ENCODE results near the gene PKHD1.

The PKHD1 gene

DNA sequence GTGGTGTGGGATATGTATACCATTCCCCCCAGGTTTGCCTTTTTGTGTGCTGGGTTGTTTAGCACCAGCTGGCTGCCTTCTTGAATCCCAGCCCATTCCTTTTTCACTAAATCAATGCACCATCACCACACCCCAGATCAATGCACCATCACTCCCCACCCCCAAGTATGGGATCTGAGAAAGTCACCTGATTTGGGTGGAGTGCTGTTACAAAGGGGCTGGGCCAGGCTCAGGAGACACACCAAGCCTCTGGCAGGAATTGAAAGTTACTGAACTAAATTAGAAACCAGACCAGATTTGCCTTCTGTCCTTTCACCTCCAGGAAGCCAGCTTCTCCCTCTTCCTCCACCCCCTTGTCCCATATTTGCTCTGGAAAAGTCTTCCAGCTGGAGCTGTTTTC, 19.6 kb upstream of the PKHD1 start:
- no peaks in the 10 kb centered on the region for H3K4me1 ChIP-seq (ENCODE audit: control insufficient read depth in 2 of 2, insufficient read depth in 2 of 2, low read length in 2 of 2)
- no peak overlapping the region for H3K4me3 ChIP-seq (ENCODE audit: low read length in 2 of 2)
- peaks cover 3 to 5% of the 10 kb centered on the region in 2 donors for H3K27me3 ChIP-seq (ENCODE audit: control insufficient read depth in 2 of 2, insufficient read depth in 2 of 2, low read length in 2 of 2)
- H3K27ac ChIP-seq (ENCODE audit: low read depth in 2 of 2, low read length in 2 of 2): no peak overlapping the region
- no peak overlapping the region for H3K9ac ChIP-seq (ENCODE audit: low read depth in 1 of 2, low read length in 2 of 2)
- no peaks in the 10 kb centered on the region for H3K36me3 ChIP-seq (ENCODE audit: control insufficient read depth in 2 of 2, insufficient read depth in 2 of 2, low read length in 2 of 2)
- no peaks in the 10 kb centered on the region for H3K9me3 ChIP-seq (ENCODE audit: control insufficient read depth in 2 of 2, low read length in 2 of 2)

DNA sequence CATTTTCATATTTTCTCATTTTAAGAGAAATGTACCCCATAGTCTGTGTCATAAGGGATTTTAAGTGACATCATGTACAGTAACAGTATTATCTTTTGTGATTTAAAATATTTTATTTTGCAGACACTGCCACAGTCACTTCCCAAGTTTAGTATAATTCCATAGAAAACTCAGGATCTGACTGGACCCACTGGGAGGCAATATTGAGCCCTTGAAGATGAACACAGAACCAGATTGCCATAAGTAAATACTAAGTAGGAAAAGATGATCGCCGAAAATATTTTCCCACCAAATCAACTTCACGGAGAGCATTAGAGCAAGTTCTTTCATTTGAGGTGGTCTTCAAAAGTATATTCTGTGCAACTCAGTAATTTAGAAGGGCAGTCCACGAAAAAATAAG, 17.6 kb upstream of the PKHD1 start:
- H3K4me1 ChIP-seq (ENCODE audit: control insufficient read depth in 2 of 2, insufficient read depth in 2 of 2, low read length in 2 of 2): no peaks in the 10 kb centered on the region
- no peak overlapping the region for H3K27ac ChIP-seq (ENCODE audit: low read depth in 2 of 2, low read length in 2 of 2)
- H3K4me3 ChIP-seq (ENCODE audit: low read length in 2 of 2): no peak overlapping the region
- no peaks in the 10 kb centered on the region for H3K9me3 ChIP-seq (ENCODE audit: control insufficient read depth in 2 of 2, low read length in 2 of 2)
- H3K9ac ChIP-seq (ENCODE audit: low read depth in 1 of 2, low read length in 2 of 2): no peak overlapping the region
- no peaks in the 10 kb centered on the region for H3K36me3 ChIP-seq (ENCODE audit: control insufficient read depth in 2 of 2, insufficient read depth in 2 of 2, low read length in 2 of 2)
- H3K27me3 ChIP-seq (ENCODE audit: control insufficient read depth in 2 of 2, insufficient read depth in 2 of 2, low read length in 2 of 2): peaks cover 3 to 12% of the 10 kb centered on the region in 2 donors

DNA sequence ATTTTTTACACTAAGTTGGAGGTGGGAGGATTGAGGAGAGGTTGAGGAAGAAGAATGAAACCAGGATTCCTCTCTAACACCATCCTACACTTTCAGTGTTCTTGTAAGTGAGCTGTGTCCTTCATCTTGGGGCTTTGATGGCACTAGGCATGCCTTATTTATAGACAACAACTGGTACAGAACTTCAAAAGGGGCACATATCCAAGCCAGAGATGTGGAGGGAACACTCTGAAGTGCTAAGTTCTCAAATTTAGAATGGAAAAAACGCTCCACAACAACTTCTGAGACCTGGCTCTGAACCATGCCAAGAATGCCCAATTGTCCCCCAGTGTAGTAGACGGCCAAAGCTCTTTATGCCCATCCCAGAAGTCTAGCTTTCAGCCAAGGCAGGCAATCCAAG, 16.2 kb upstream of the PKHD1 start:
- Histone ChIP-seq H3K36me3 (ENCODE audit: control insufficient read depth in 2 of 2, insufficient read depth in 2 of 2, low read length in 2 of 2) (no peaks in the 10 kb centered on the region), H3K9ac (ENCODE audit: low read depth in 1 of 2, low read length in 2 of 2) (no peak overlapping the region), H3K4me3 (ENCODE audit: low read length in 2 of 2) (no peak overlapping the region), H3K4me1 (ENCODE audit: control insufficient read depth in 2 of 2, insufficient read depth in 2 of 2, low read length in 2 of 2) (no peaks in the 10 kb centered on the region), H3K27me3 (ENCODE audit: control insufficient read depth in 2 of 2, insufficient read depth in 2 of 2, low read length in 2 of 2) (peaks cover 3 to 13% of the 10 kb centered on the region in 2 donors), H3K27ac (ENCODE audit: low read depth in 2 of 2, low read length in 2 of 2) (no peak overlapping the region), H3K9me3 (ENCODE audit: control insufficient read depth in 2 of 2, low read length in 2 of 2) (no peaks in the 10 kb centered on the region)

DNA sequence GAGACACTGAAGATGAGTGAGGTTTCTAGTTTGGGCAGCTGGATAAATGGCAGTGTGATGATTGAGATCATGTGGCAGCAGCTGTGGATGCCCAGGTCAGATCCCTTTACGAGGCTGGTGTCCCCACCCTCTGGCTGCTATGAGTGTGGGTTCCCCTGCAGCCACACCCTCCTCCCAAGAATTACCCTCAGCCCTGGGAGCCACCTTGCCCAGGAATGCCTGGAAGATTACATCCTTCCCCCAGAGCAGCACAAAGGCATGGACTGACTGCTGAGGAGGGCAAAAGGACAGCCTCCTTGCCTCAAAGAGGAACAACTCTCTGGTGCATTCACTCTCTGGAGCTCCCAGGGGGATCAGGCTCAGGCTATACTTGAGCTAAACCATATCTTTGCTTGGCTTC, 15.0 kb upstream of the PKHD1 start:
- Histone ChIP-seq H3K36me3 (ENCODE audit: control insufficient read depth in 2 of 2, insufficient read depth in 2 of 2, low read length in 2 of 2) (no peaks in the 10 kb centered on the region), H3K4me3 (ENCODE audit: low read length in 2 of 2) (no peak overlapping the region), H3K9me3 (ENCODE audit: control insufficient read depth in 2 of 2, low read length in 2 of 2) (no peaks in the 10 kb centered on the region), H3K27ac (ENCODE audit: low read depth in 2 of 2, low read length in 2 of 2) (no peak overlapping the region), H3K27me3 (ENCODE audit: control insufficient read depth in 2 of 2, insufficient read depth in 2 of 2, low read length in 2 of 2) (peaks cover 3 to 13% of the 10 kb centered on the region in 2 donors), H3K4me1 (ENCODE audit: control insufficient read depth in 2 of 2, insufficient read depth in 2 of 2, low read length in 2 of 2) (no peaks in the 10 kb centered on the region), H3K9ac (ENCODE audit: low read depth in 1 of 2, low read length in 2 of 2) (no peak overlapping the region)

DNA sequence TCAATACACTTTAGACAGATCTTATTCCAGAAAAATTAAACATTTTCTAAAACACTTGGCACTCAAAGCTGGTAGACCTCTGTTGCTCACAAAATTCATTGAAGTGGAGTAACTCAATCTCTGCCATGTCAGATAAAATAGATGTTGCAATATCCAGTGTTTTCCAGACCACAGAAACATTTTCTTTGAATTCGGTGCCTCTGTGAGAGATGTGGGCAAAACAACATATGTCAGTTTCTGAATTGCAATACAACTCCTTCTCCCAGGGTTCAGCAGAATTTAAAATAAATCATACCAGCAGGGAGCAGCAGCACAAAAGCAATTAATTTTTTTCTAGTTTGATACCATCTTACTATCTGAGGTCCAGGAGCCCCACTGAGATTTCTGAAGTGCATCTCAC, 11.3 kb upstream of the PKHD1 start:
- Histone ChIP-seq H3K4me3 (ENCODE audit: low read length in 2 of 2) (no peak overlapping the region), H3K27me3 (ENCODE audit: control insufficient read depth in 2 of 2, insufficient read depth in 2 of 2, low read length in 2 of 2) (peaks cover 3 to 13% of the 10 kb centered on the region in 2 donors), H3K9me3 (ENCODE audit: control insufficient read depth in 2 of 2, low read length in 2 of 2) (no peaks in the 10 kb centered on the region), H3K4me1 (ENCODE audit: control insufficient read depth in 2 of 2, insufficient read depth in 2 of 2, low read length in 2 of 2) (no peaks in the 10 kb centered on the region), H3K9ac (ENCODE audit: low read depth in 1 of 2, low read length in 2 of 2) (no peak overlapping the region), H3K36me3 (ENCODE audit: control insufficient read depth in 2 of 2, insufficient read depth in 2 of 2, low read length in 2 of 2) (no peaks in the 10 kb centered on the region), H3K27ac (ENCODE audit: low read depth in 2 of 2, low read length in 2 of 2) (no peak overlapping the region)

DNA sequence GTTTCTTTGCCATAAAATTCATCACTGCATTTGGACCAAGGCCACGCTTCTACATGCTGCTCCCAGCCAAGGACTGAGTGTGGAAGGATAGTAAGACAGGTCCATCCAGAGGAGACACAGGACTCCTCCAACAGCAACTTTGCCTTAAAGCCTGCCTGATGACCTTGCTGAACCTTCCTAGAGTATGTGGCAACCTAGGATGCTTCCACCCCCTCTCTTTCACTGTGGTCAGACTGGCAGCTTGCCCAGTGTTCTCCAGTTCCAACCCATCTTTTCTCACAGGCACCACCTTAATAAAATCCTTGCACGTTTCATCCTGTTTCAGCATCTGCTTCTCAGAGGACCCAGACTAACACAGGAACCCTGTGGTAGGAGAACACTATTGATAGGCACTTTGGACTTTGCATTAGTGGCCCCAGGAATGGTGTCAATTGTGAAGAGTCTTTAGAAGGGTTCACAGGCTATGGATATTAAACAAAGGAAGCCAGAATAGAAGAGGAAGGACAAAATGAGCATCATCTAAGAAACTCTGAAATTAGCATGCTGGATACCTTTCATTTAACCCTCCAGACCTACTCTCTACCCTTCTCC, 2.4 kb upstream of the PKHD1 start:
- Histone ChIP-seq H3K4me3 (ENCODE audit: low read length in 2 of 2) (no peak overlapping the region), H3K4me1 (ENCODE audit: control insufficient read depth in 2 of 2, insufficient read depth in 2 of 2, low read length in 2 of 2) (no peaks in the 10 kb centered on the region), H3K36me3 (ENCODE audit: control insufficient read depth in 2 of 2, insufficient read depth in 2 of 2, low read length in 2 of 2) (no peaks in the 10 kb centered on the region)

DNA sequence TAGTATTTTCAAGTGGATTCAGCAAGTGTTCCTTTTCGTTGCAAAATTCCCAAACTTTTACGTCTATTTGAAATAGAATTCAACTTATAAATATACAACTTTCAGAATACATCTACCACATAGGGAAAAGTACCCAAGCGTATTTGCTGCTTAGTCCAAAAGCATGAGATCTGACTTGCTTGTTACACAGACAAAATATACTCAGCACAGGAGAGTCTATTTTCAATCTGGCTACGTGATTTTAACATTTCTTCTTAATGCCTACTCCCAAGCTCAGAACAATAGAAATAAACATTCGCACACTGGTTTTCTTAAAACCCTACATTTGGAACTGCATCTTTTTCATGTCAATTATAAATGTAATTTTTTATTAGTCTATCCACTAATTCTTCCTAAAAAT, 672 bp downstream of the PKHD1 start:
- Histone ChIP-seq H3K27ac (ENCODE audit: low read depth in 2 of 2, low read length in 2 of 2) (no peak overlapping the region), H3K36me3 (ENCODE audit: control insufficient read depth in 2 of 2, insufficient read depth in 2 of 2, low read length in 2 of 2) (no peaks in the 10 kb centered on the region), H3K4me3 (ENCODE audit: low read length in 2 of 2) (no peak overlapping the region), H3K4me1 (ENCODE audit: control insufficient read depth in 2 of 2, insufficient read depth in 2 of 2, low read length in 2 of 2) (no peaks in the 10 kb centered on the region), H3K27me3 (ENCODE audit: control insufficient read depth in 2 of 2, insufficient read depth in 2 of 2, low read length in 2 of 2) (no peaks in the 10 kb centered on the region), H3K9me3 (ENCODE audit: control insufficient read depth in 2 of 2, low read length in 2 of 2) (no peaks in the 10 kb centered on the region), H3K9ac (ENCODE audit: low read depth in 1 of 2, low read length in 2 of 2) (no peak overlapping the region)

More for the DNA sequence above, 2.4 kb upstream of the PKHD1 start:
- H3K27ac ChIP-seq (ENCODE audit: low read depth in 2 of 2, low read length in 2 of 2): no peak overlapping the region
- no peak overlapping the region for H3K9ac ChIP-seq (ENCODE audit: low read depth in 1 of 2, low read length in 2 of 2)
- no peaks in the 10 kb centered on the region for H3K9me3 ChIP-seq (ENCODE audit: control insufficient read depth in 2 of 2, low read length in 2 of 2)
- H3K27me3 ChIP-seq (ENCODE audit: control insufficient read depth in 2 of 2, insufficient read depth in 2 of 2, low read length in 2 of 2): no peaks in the 10 kb centered on the region

DNA sequence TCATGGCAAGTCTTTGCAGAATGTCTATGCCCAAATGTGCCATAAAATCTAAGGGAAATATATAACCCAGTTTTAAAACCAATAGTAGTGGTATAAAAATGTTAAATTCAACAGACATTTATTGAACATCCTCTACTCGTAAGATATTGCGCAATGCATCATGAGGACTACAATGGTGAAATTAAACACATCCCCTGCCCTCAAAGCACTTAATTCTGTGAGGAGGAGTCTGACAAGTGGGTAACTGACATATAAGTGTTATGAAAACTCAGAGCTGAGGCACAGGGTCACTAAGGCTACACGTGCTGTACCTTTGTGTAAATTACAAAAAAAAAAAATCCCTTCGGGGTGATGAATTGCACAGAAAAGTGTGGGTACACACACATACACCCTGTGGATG, 6.2 kb downstream of the PKHD1 start:
- Histone ChIP-seq H3K27ac (ENCODE audit: low read depth in 2 of 2, low read length in 2 of 2) (no peak overlapping the region), H3K9ac (ENCODE audit: low read depth in 1 of 2, low read length in 2 of 2) (no peak overlapping the region), H3K4me1 (ENCODE audit: control insufficient read depth in 2 of 2, insufficient read depth in 2 of 2, low read length in 2 of 2) (no peaks in the 10 kb centered on the region), H3K36me3 (ENCODE audit: control insufficient read depth in 2 of 2, insufficient read depth in 2 of 2, low read length in 2 of 2) (no peaks in the 10 kb centered on the region), H3K9me3 (ENCODE audit: control insufficient read depth in 2 of 2, low read length in 2 of 2) (no peaks in the 10 kb centered on the region), H3K4me3 (ENCODE audit: low read length in 2 of 2) (no peak overlapping the region), H3K27me3 (ENCODE audit: control insufficient read depth in 2 of 2, insufficient read depth in 2 of 2, low read length in 2 of 2) (peaks cover 0 to 7% of the 10 kb centered on the region in 2 donors)

DNA sequence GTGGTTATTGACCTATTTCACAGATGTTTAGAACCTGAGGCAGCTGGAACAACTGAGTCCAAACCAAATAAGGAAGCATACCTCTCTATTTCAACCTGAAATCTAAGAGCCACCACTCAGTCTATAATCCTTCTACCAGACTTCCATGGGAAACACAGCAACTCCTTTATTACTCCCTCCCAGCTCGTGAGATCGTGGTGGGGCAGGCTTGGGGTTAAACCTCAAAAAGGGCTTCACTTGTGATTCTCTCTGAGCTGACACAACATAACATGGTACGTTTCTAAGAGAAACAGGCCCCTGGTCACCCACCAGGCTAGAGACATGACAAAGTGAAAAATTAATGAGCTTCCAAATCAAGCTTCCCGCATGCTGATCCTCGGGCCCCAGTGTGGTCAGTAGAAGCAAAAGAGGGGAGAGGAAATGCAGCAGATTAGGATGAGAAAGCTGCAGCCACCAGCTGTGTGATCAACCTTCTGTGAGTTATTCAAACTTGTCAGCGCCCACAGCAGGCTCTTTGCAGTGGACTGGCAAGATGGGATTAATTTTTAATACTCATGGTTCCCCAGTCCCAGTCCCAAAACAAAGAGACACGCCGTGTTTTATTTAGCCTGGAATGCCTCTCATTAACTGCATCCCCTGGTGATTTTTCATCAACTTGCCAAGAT, 9.3 kb downstream of the PKHD1 start:
- Histone ChIP-seq H3K9ac (ENCODE audit: low read depth in 1 of 2, low read length in 2 of 2) (no peak overlapping the region), H3K4me3 (ENCODE audit: low read length in 2 of 2) (no peak overlapping the region), H3K27ac (ENCODE audit: low read depth in 2 of 2, low read length in 2 of 2) (no peak overlapping the region), H3K9me3 (ENCODE audit: control insufficient read depth in 2 of 2, low read length in 2 of 2) (no peaks in the 10 kb centered on the region), H3K27me3 (ENCODE audit: control insufficient read depth in 2 of 2, insufficient read depth in 2 of 2, low read length in 2 of 2) (peaks cover 0 to 7% of the 10 kb centered on the region in 2 donors), H3K4me1 (ENCODE audit: control insufficient read depth in 2 of 2, insufficient read depth in 2 of 2, low read length in 2 of 2) (no peaks in the 10 kb centered on the region), H3K36me3 (ENCODE audit: control insufficient read depth in 2 of 2, insufficient read depth in 2 of 2, low read length in 2 of 2) (no peaks in the 10 kb centered on the region)

DNA sequence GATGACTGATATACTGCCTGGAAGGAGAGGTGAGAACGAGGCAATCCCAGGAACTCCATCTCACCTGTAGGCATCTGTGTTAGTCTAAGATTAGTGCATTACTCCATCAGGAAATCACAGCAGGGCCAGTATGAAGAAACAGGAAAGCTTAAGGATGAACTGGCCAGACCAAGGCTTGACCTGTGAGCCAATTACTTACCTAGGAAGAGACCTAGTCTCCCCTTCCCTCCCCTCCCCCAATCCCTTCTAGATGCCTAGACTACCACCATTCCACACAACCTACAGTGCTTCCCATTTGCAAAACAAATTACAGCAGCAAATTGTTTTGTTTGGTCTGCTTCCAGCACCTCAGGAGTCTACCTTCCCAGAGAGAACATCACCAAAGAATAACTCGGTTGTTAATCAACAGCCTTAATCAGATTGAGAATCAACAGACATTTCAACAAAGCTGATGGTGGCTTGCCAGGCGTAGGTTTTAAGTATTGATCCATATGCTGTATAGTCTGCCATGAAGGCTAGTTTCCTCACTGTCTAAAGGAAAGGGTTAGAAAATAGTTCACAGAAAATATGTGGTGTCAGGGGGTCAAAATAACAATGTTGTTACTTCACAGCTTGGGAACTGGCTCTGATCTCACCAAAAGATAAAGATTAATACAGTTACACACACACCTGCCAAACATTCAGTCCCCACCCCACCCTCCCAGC, 10.1 kb downstream of the PKHD1 start:
- H3K27me3 ChIP-seq (ENCODE audit: control insufficient read depth in 2 of 2, insufficient read depth in 2 of 2, low read length in 2 of 2): peaks cover 0 to 7% of the 10 kb centered on the region in 2 donors
- no peak overlapping the region for H3K4me3 ChIP-seq (ENCODE audit: low read length in 2 of 2)
- no peaks in the 10 kb centered on the region for H3K36me3 ChIP-seq (ENCODE audit: control insufficient read depth in 2 of 2, insufficient read depth in 2 of 2, low read length in 2 of 2)
- H3K27ac ChIP-seq (ENCODE audit: low read depth in 2 of 2, low read length in 2 of 2): no peak overlapping the region
- no peak overlapping the region for H3K9ac ChIP-seq (ENCODE audit: low read depth in 1 of 2, low read length in 2 of 2)
- no peaks in the 10 kb centered on the region for H3K4me1 ChIP-seq (ENCODE audit: control insufficient read depth in 2 of 2, insufficient read depth in 2 of 2, low read length in 2 of 2)
- H3K9me3 ChIP-seq (ENCODE audit: control insufficient read depth in 2 of 2, low read length in 2 of 2): no peaks in the 10 kb centered on the region
